GM12864 (cell line): ENCODE results near the gene PBXIP1.
A peak's percentile ranks its signal among the peaks of the same experiment; 100 is the strongest.

ENCODE experiments used
- DNase-seq: peaks from one replicate; pipeline ENCODE4 v3.0.0-alpha.2; 2011; ENCODE audit warnings: low read depth
- H3K4me3 ChIP-seq: 2 replicates; pipeline ENCODE4 v1.5.1; 2011; ENCODE audit warnings: mild to moderate bottlenecking, low read depth, low read length, control low read depth
- CTCF ChIP-seq: IDR thresholded peaks from 2 replicates; pipeline ENCODE4 v1.5.1; 2011; ENCODE audit warnings: low read depth, mild to moderate bottlenecking, moderate library complexity, low read length, control low read depth, inconsistent platforms; ENCODE audit errors: missing control alignments

The PBXIP1 gene

GRCh38 chr1:154955718-154956543, at the start of gene PBXIP1:
Gene PBXIP1 (minus strand): TSS chr1:154956099. CDS start chr1:154953721, 2,378 bp downstream.
- peak; percentile 12 for TF ChIP-seq CTCF

GRCh38 chr1:155005076-155006011, 49.4 kb upstream of the PBXIP1 start:
- DNase-seq: no peak
- TF ChIP-seq CTCF: no peak
- peak overlapping the region; percentile 91; the same call in 1 of the 2 replicates for H3K4me3 ChIP-seq

More at GRCh38 chr1:154955718-154956543, at the start of gene PBXIP1:
- H3K4me3 ChIP-seq: peak within 1 kb of the TSS; percentile 74
- DNase-seq: peak; percentile 79

- DNase-seq: no peak
- no peak for TF ChIP-seq CTCF
- H3K4me3 ChIP-seq: peak overlapping the region; percentile 91
Measured at GRCh38 chr1:155004352-155005075, 48.6 kb upstream of the PBXIP1 start.

- no peak for TF ChIP-seq CTCF
- H3K4me3 ChIP-seq: peak overlapping the region; percentile 91
- DNase-seq: no peak
Measured at GRCh38 chr1:155003766-155004351, 48.0 kb upstream of the PBXIP1 start.

GRCh38 chr1:155003227-155003765, 47.4 kb upstream of the PBXIP1 start:
- peak overlapping the region; percentile 91 for H3K4me3 ChIP-seq
- DNase-seq: no peak
- TF ChIP-seq CTCF: no peak
